HEK293 (cell line): ENCODE measurements around the gene PLCG1.

Experiments used
- IKZF3 ChIP-seq: fragments of 450-650 bp; IDR thresholded peaks from 2 replicates; pipeline ENCODE4 v1.5.0; 2018; ENCODE audit warnings: missing biosample characterization, mild to moderate bottlenecking, missing genetic modification characterization, moderate library complexity
- KLF17 ChIP-seq: fragments of 450-650 bp; formaldehyde crosslinking; IDR thresholded peaks from 2 replicates; pipeline ENCODE4 v1.5.1; 2016; ENCODE audit warnings: missing biosample characterization, missing genetic modification characterization
- PBX3 ChIP-seq: sonication (generic); formaldehyde crosslinking; IDR thresholded peaks from 2 replicates; pipeline ENCODE4 v1.8.1; 2022; ENCODE audit warnings: mild to moderate bottlenecking, moderate library complexity, missing genetic modification reagents
- PRDM10 ChIP-seq: fragments of 450-650 bp; formaldehyde crosslinking; IDR thresholded peaks from 2 replicates; pipeline ENCODE4 v1.5.1; 2016; ENCODE audit warnings: missing biosample characterization, missing genetic modification characterization
- SP3 ChIP-seq: fragments of 450-650 bp; formaldehyde crosslinking; IDR thresholded peaks from 2 replicates; pipeline ENCODE4 v1.5.1; 2016; ENCODE audit warnings: missing biosample characterization, missing genetic modification characterization
- TCF7L2 ChIP-seq: IDR thresholded peaks from 2 replicates; pipeline ENCODE4 v1.6.1; 2011; ENCODE audit warnings: low read depth, mild to moderate bottlenecking, inconsistent platforms, low read length, moderate library complexity, borderline replicate concordance
- ZBTB10 ChIP-seq: fragments of 450-650 bp; formaldehyde crosslinking; IDR thresholded peaks from 2 replicates; pipeline ENCODE4 v1.5.1; 2016; ENCODE audit warnings: missing biosample characterization, missing genetic modification characterization
- ZBTB44 ChIP-seq: fragments of 450-650 bp; IDR thresholded peaks from 2 replicates; pipeline ENCODE4 v1.5.1; 2018; ENCODE audit warnings: missing biosample characterization, mild to moderate bottlenecking, missing genetic modification characterization
- ZEB2 ChIP-seq: fragments of 450-650 bp; formaldehyde crosslinking; IDR thresholded peaks from 2 replicates; pipeline ENCODE4 v1.5.1; 2016; ENCODE audit warnings: missing biosample characterization, missing genetic modification characterization
- ZFHX2 ChIP-seq: fragments of 450-650 bp; formaldehyde crosslinking; conservative IDR thresholded peaks from 2 replicates; pipeline ENCODE4 v1.5.1; 2016; ENCODE audit warnings: missing biosample characterization, missing genetic modification characterization
- ZFP41 ChIP-seq: fragments of 450-650 bp; formaldehyde crosslinking; IDR thresholded peaks from 2 replicates; pipeline ENCODE4 v1.5.1; 2016; ENCODE audit warnings: missing biosample characterization, missing genetic modification characterization, borderline replicate concordance
- ZNF157 ChIP-seq: fragments of 450-650 bp; formaldehyde crosslinking; IDR thresholded peaks from 2 replicates; pipeline ENCODE4 v1.5.1; 2016; ENCODE audit warnings: missing biosample characterization, missing genetic modification characterization
- ZNF175 ChIP-seq: fragments of 450-650 bp; formaldehyde crosslinking; IDR thresholded peaks from 2 replicates; pipeline ENCODE4 v1.5.1; 2016; ENCODE audit warnings: missing biosample characterization, missing genetic modification characterization
- ZNF48 ChIP-seq: fragments of 450-650 bp; formaldehyde crosslinking; IDR thresholded peaks from 2 replicates; pipeline ENCODE4 v1.5.1; 2016; ENCODE audit warnings: missing biosample characterization, missing genetic modification characterization
- ZNF521 ChIP-seq: fragments of 450-650 bp; formaldehyde crosslinking; IDR thresholded peaks from 2 replicates; pipeline ENCODE4 v1.5.1; 2017; ENCODE audit warnings: missing biosample characterization, mild to moderate bottlenecking, missing genetic modification characterization
- ZNF544 ChIP-seq: fragments of 450-650 bp; formaldehyde crosslinking; IDR thresholded peaks from 2 replicates; pipeline ENCODE4 v1.5.0; 2017; ENCODE audit warnings: missing biosample characterization, missing genetic modification characterization
- ZNF580 ChIP-seq: fragments of 450-650 bp; formaldehyde crosslinking; IDR thresholded peaks from 2 replicates; pipeline ENCODE4 v1.5.1; 2016; ENCODE audit warnings: missing biosample characterization, missing genetic modification characterization
- ZNF660 ChIP-seq: fragments of 450-650 bp; IDR thresholded peaks from 2 replicates; pipeline ENCODE4 v1.5.1; 2018; ENCODE audit warnings: missing biosample characterization, mild to moderate bottlenecking, missing genetic modification characterization
- ZNF692 ChIP-seq: fragments of 450-650 bp; formaldehyde crosslinking; IDR thresholded peaks from 2 replicates; pipeline ENCODE4 v1.5.1; 2016; ENCODE audit warnings: missing biosample characterization, missing genetic modification characterization
- ZNF707 ChIP-seq: fragments of 450-650 bp; formaldehyde crosslinking; IDR thresholded peaks from 2 replicates; pipeline ENCODE4 v1.5.1; 2016; ENCODE audit warnings: missing biosample characterization, missing genetic modification characterization
- ZNF768 ChIP-seq: fragments of 450-650 bp; formaldehyde crosslinking; IDR thresholded peaks from 2 replicates; pipeline ENCODE4 v1.5.1; 2018; ENCODE audit warnings: missing biosample characterization, mild to moderate bottlenecking, missing genetic modification characterization
- ZNF777 ChIP-seq: fragments of 450-650 bp; formaldehyde crosslinking; IDR thresholded peaks from 2 replicates; pipeline ENCODE4 v1.5.1; 2017; ENCODE audit warnings: missing biosample characterization, missing genetic modification characterization, borderline replicate concordance
- ZSCAN5A ChIP-seq: fragments of 450-650 bp; formaldehyde crosslinking; IDR thresholded peaks from 2 replicates; pipeline ENCODE4 v1.5.1; 2016; ENCODE audit warnings: missing biosample characterization, missing genetic modification characterization

The PLCG1 gene

GRCh38 chr20:41136680-41137613 lies at the start of gene PLCG1 (continued):
- TF ChIP-seq ZNF768 (tag by site-specific recombination): no peak
- 0 out of 2 replicates have a peak, but pooled peaks have one; percentile 17 for TF ChIP-seq ZSCAN5A (tag by site-specific recombination)
- no peak for TF ChIP-seq ZNF544 (tag by site-specific recombination)
- TF ChIP-seq ZNF48 (tag by site-specific recombination): no peak
- peak; percentile 89; the same call in 1 of the 2 replicates for TF ChIP-seq PBX3
- TF ChIP-seq ZNF777 (tag by site-specific recombination): no peak
- peak; percentile 72 for TF ChIP-seq ZEB2
- 0 out of 2 replicates have a peak, but pooled peaks have one; percentile 12 for TF ChIP-seq PRDM10
- TF ChIP-seq ZBTB10 (tag by site-specific recombination): no peak
- TF ChIP-seq SP3 (tag by site-specific recombination): peak; percentile 89
- no peak for TF ChIP-seq ZNF580 (tag by site-specific recombination)
- TF ChIP-seq ZNF660 (tag by site-specific recombination): no peak
- 0 out of 2 replicates have a peak, but pooled peaks have one; percentile 27 for TF ChIP-seq TCF7L2
- TF ChIP-seq IKZF3 (tag by site-specific recombination): peak; percentile 77
- peak; percentile 63 for TF ChIP-seq ZNF692
- 0 out of 2 replicates have a peak, but pooled peaks have one; percentile 24 for TF ChIP-seq ZBTB44 (tag by site-specific recombination)
- TF ChIP-seq ZNF175 (tag by site-specific recombination): no peak
- no peak for TF ChIP-seq ZFP41 (tag by site-specific recombination)
- TF ChIP-seq ZNF521 (tag by site-specific recombination): no peak
- TF ChIP-seq ZNF707: no peak
- TF ChIP-seq ZFHX2 (tag by site-specific recombination): peak; percentile 4
- no peak for TF ChIP-seq ZNF157 (tag by site-specific recombination)
- TF ChIP-seq KLF17 (tag by site-specific recombination): 0 out of 2 replicates have a peak, but pooled peaks have one; percentile 62
